Hepatocyte (in vitro differentiated cells): ENCODE measurements around the gene ZDBF2. TPM values are rescaled to one million over a fixed set of nuclear protein-coding genes. Genes with fewer than 3 reads are reported as not detected.

Experiments
- DNase-seq: peaks from one replicate; pipeline ENCODE4 v3.0.0-alpha.2; 2016; ENCODE audit warnings: low spot score
- H2AFZ ChIP-seq: fragments of 200-600 bp; sonication (generic); 2 replicates; pipeline ENCODE4 v1.6.0; 2016; ENCODE audit warnings: antibody characterized with exemption, mild to moderate bottlenecking
- H3K27ac ChIP-seq: fragments of 200-600 bp; sonication (generic); 2 replicates; pipeline ENCODE4 v1.5.1; 2016; ENCODE audit warnings: mild to moderate bottlenecking
- H3K27me3 ChIP-seq: fragments of 200-600 bp; sonication (generic); 2 replicates; pipeline ENCODE4 v1.6.1; 2016
- H3K36me3 ChIP-seq: fragments of 200-600 bp; sonication (generic); replicated peaks from 2 replicates; pipeline ENCODE4 v1.5.1; 2016; ENCODE audit warnings: low read depth; ENCODE audit not compliant: insufficient read depth
- H3K4me1 ChIP-seq: fragments of 200-600 bp; sonication (generic); 2 replicates; pipeline ENCODE4 v1.5.1; 2016; ENCODE audit warnings: mild to moderate bottlenecking, moderate library complexity; ENCODE audit not compliant: insufficient read depth
- H3K4me2 ChIP-seq: fragments of 200-600 bp; sonication (generic); 2 replicates; pipeline ENCODE4 v1.6.0; 2016
- H3K4me3 ChIP-seq: fragments of 200-600 bp; sonication (generic); 2 replicates; pipeline ENCODE4 v1.5.1; 2016; ENCODE audit warnings: mild to moderate bottlenecking
- H3K79me2 ChIP-seq: fragments of 200-600 bp; sonication (generic); 2 replicates; pipeline ENCODE4 v1.6.0; 2017; ENCODE audit warnings: mild to moderate bottlenecking
- H3K9me2 ChIP-seq: fragments of 200-600 bp; sonication (generic); replicated peaks from 2 replicates; pipeline ENCODE4 v1.6.0; 2017; ENCODE audit warnings: mild to moderate bottlenecking; ENCODE audit not compliant: insufficient read depth
- H3K9me3 ChIP-seq: fragments of 200-600 bp; sonication (generic); 2 replicates; pipeline ENCODE4 v1.5.1; 2016; ENCODE audit warnings: low read depth, mild to moderate bottlenecking
- H4K20me1 ChIP-seq: fragments of 200-600 bp; sonication (generic); 2 replicates; pipeline ENCODE4 v1.6.0; 2016; ENCODE audit warnings: mild to moderate bottlenecking; ENCODE audit not compliant: insufficient read depth, poor library complexity, severe bottlenecking
- EZH2 ChIP-seq: fragments of 200-600 bp; sonication (generic); IDR thresholded peaks from 2 replicates; pipeline ENCODE4 v1.6.1; 2016; ENCODE audit warnings: antibody characterized with exemption, mild to moderate bottlenecking, borderline replicate concordance
- EZH2phosphoT487 ChIP-seq: fragments of 200-600 bp; sonication (generic); IDR thresholded peaks from one replicate; pipeline ENCODE4 v1.6.1; 2018; ENCODE audit warnings: antibody characterized with exemption, mild to moderate bottlenecking, low read depth, moderate library complexity; ENCODE audit not compliant: unreplicated experiment, severe bottlenecking
- WGBS: methylation state at CpG from one replicate; pipeline ENCODE4 v1.1.6; 2016; ENCODE audit warnings: low lambda C conversion rate; ENCODE audit errors: missing lambda C conversion rate; 5-methylcytosine and 5-hydroxymethylcytosine counted together
- polyA plus RNA-seq: library from polyadenylated mRNA; unstranded; fragments of >200 nt; fragmentation: Nextera tagmentation; extraction: Ambion mirVana; gene quantifications from 2 replicates; pipeline ENCODE4 v1.2.1, GENCODE V29; 2016
- total RNA-seq: library from RNA; depleted of rRNA; stranded (reverse); fragments of >200 nt; gene quantifications from 2 replicates; pipeline ENCODE4 v1.2.3, GENCODE V29; 2014
- TF ChIP-seq, protein P1 (sequence below): fragments of 200-600 bp; sonication (generic); IDR thresholded peaks from 2 replicates; pipeline ENCODE4 v1.5.1; 2016; ENCODE audit warnings: antibody characterized with exemption, mild to moderate bottlenecking; ENCODE audit not compliant: poor library complexity

ZDBF2 gene
- total and polyA plus RNA-seq, 2 experiments from 2014 or later = 3.4 to 14.0 TPM

DNA sequence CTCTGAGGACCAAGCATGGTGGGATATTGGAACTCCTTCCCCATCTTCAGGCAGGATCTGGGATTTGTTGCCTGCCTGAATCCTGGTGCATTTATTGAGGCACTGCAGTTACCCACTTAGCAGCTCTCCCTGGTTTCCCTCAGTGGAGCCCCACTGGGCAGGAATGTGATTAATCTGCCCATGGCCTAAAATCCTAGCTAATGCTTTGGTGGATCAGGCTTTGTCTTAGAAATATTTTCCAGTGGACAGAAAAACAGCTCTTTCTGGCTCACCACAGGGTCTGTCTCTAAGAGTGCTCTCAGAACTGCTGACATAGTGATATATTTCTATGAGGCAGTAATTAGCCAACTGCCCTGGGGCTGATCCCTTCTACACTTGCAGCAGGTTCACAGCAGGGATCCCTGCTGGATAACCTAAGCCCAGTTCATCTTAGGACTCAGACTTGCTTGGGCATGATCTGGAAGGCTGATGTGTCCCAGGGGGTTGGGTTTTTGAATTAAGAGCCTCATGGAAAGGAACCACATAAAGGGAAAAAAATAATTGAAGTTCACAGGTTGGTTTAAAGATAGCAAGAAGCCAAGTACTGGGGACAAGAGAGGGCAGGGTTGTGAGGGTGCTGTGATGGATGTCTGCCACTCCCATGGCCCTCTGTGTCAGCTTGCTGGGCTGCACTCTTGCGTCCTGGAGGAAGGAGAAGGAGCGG lies 44.3 kb upstream of the ZDBF2 start:
- Histone ChIP-seq H3K9me2 (no peaks in the 10 kb centered on the region), H3K9me3 (no peaks in the 10 kb centered on the region), H3K27ac (no peak overlapping the region), H3K27me3 (no peaks in the 10 kb centered on the region), H2AFZ (no peak overlapping the region), H3K4me3 (no peak overlapping the region), H3K79me2 (no peaks in the 10 kb centered on the region), H3K4me2 (no peak overlapping the region), H3K36me3 (no peaks in the 10 kb centered on the region), H4K20me1 (no peaks in the 10 kb centered on the region), H3K4me1 (no peaks in the 10 kb centered on the region)
- WGBS = 53% methylated on average over 2 of the region's 2 CpGs
- TF ChIP-seq EZH2phosphoT487 (no peak), EZH2 (no peak)
- TF ChIP-seq, protein P1, sequence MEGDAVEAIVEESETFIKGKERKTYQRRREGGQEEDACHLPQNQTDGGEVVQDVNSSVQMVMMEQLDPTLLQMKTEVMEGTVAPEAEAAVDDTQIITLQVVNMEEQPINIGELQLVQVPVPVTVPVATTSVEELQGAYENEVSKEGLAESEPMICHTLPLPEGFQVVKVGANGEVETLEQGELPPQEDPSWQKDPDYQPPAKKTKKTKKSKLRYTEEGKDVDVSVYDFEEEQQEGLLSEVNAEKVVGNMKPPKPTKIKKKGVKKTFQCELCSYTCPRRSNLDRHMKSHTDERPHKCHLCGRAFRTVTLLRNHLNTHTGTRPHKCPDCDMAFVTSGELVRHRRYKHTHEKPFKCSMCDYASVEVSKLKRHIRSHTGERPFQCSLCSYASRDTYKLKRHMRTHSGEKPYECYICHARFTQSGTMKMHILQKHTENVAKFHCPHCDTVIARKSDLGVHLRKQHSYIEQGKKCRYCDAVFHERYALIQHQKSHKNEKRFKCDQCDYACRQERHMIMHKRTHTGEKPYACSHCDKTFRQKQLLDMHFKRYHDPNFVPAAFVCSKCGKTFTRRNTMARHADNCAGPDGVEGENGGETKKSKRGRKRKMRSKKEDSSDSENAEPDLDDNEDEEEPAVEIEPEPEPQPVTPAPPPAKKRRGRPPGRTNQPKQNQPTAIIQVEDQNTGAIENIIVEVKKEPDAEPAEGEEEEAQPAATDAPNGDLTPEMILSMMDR = no peak
- DNase-seq = peak; percentile 8

DNA sequence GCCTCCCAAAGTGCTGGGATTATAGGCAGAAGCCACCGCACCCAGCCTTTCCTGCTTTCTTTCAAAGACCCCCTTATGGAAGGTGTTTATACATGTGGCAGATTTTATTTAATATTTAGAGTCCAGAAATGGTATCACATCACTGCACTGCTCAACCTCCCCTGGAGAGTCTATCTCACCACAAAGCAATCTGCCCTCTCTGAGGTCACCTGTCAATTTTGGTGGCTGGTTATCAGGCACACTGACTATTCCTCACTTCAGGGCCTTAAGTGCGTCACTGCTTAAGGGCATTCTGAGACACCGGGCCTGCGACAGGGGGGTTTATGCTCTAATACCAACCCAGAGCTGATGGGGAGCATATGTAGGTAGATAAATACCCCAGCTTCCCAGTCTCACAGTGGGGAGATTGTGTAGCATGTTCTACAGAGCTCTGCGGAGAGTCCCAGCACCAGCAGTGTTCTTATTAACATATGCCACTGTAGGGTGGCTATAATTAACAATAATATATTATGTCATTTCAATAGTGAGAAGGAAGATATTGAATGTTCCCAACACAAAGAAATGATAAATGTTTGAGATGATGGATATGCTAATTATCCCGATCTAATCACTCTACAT lies 42.7 kb upstream of the ZDBF2 start:
- no peak overlapping the region for H2AFZ ChIP-seq
- no peaks in the 10 kb centered on the region for H3K9me2 ChIP-seq
- 87% methylated on average over 6 of the region's 6 CpGs for WGBS
- no peak for TF ChIP-seq EZH2
- H3K9me3 ChIP-seq = no peaks in the 10 kb centered on the region
- DNase-seq = no peak
- H3K79me2 ChIP-seq = no peaks in the 10 kb centered on the region
- no peak overlapping the region for H3K27ac ChIP-seq
- H3K4me2 ChIP-seq = no peak overlapping the region
- no peak overlapping the region for H3K4me3 ChIP-seq
- H4K20me1 ChIP-seq = no peaks in the 10 kb centered on the region
- H3K27me3 ChIP-seq = no peaks in the 10 kb centered on the region
- H3K36me3 ChIP-seq = no peaks in the 10 kb centered on the region
- no peaks in the 10 kb centered on the region for H3K4me1 ChIP-seq

- no peak overlapping the region for H3K4me3 ChIP-seq
- WGBS = 73% methylated on average over 7 of the region's 7 CpGs
- DNase-seq = no peak
- H3K4me2 ChIP-seq = no peak overlapping the region
- no peaks in the 10 kb centered on the region for H4K20me1 ChIP-seq
- no peak overlapping the region for H3K27ac ChIP-seq
- no peaks in the 10 kb centered on the region for H3K79me2 ChIP-seq
- H3K9me3 ChIP-seq = no peaks in the 10 kb centered on the region
- no peak for TF ChIP-seq EZH2phosphoT487
- TF ChIP-seq EZH2 = no peak
- TF ChIP-seq, protein P1 = no peak
- H2AFZ ChIP-seq = no peak overlapping the region
- no peaks in the 10 kb centered on the region for H3K27me3 ChIP-seq
- H3K9me2 ChIP-seq = no peaks in the 10 kb centered on the region
- H3K36me3 ChIP-seq = no peaks in the 10 kb centered on the region
- H3K4me1 ChIP-seq = no peaks in the 10 kb centered on the region
These were observed 42.0 kb upstream of the ZDBF2 start for GRCh38 chr2:206232287-206233035.

GRCh38 chr2:206239157-206239556 lies 35.3 kb upstream of the ZDBF2 start:
- no peak overlapping the region for H3K27ac ChIP-seq
- H3K4me2 ChIP-seq = no peak overlapping the region
- no peaks in the 10 kb centered on the region for H3K9me2 ChIP-seq

More at GRCh38 chr2:206239157-206239556, 35.3 kb upstream of the ZDBF2 start:
- Histone ChIP-seq H3K4me1 (no peaks in the 10 kb centered on the region), H4K20me1 (no peaks in the 10 kb centered on the region), H3K36me3 (no peaks in the 10 kb centered on the region), H3K79me2 (no peaks in the 10 kb centered on the region), H3K4me3 (no peak overlapping the region), H3K9me3 (no peaks in the 10 kb centered on the region), H2AFZ (no peak overlapping the region), H3K27me3 (no peaks in the 10 kb centered on the region)
- TF ChIP-seq EZH2phosphoT487 (no peak), EZH2 (no peak)
- TF ChIP-seq, protein P1 = no peak
- no peak for DNase-seq
